Measurements from ENCODE around the gene PDE7B.

PDE7B gene

DNA sequence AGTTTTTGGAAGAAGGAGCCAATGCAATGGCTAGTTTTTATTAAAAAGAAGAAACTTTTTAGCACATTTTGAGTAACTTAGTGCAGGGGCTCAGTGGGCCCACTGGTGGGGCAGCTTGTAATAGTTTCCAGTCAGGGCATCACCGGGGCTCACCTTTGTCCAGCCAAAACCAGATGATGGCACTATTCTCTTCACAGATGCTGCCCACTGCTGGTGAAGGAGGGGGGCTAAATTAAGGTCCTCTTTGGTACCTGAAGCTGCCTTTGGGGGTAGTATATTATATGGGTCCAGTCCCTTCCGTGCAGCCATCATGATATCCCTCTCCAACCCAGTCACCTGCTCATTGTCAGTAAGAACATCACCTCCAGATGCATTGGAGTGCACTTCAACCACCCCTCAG lies 182.9 kb downstream of the PDE7B start:
- no peak overlapping the region for H3K27ac ChIP-seq

DNA sequence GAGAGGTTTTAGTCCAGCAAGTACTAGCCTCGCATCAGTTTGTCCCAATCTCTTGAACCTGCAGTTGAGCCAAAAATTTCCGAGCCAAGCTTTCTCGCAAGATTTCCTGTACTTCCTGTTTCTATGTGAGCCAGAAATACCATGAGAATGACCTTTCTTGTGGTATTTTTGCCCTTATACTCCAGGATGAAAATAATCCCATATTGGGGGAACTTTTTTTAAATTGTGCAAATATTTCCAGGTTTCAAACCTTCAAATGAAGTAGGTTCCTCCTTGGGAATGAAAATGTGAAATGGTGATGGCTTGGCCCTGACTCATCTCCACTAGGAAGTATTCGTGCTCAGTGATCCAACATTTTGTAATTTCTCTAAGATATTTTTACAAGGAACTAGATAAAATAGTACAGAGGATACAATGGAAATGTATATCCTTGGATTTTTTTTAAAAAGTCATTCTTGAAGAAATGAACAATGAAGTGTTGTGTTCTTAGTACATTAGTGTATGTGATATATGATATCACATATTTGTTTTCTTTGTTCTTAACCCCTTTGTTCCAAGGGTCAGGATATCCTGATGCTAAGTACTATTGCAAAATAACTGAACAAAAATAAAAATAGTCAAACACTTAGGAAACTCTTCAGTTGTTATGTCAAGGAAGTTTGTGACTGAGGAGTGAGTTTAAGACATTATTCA lies 184.0 kb downstream of the PDE7B start:
- no peak for TF ChIP-seq ZFX (IDR thresholded peaks at IDR 0.05; ENCODE audit: borderline replicate concordance)
- no peak overlapping the region for H3K27ac ChIP-seq

More for the DNA sequence above, 182.9 kb downstream of the PDE7B start:
- TF ChIP-seq, protein P1, sequence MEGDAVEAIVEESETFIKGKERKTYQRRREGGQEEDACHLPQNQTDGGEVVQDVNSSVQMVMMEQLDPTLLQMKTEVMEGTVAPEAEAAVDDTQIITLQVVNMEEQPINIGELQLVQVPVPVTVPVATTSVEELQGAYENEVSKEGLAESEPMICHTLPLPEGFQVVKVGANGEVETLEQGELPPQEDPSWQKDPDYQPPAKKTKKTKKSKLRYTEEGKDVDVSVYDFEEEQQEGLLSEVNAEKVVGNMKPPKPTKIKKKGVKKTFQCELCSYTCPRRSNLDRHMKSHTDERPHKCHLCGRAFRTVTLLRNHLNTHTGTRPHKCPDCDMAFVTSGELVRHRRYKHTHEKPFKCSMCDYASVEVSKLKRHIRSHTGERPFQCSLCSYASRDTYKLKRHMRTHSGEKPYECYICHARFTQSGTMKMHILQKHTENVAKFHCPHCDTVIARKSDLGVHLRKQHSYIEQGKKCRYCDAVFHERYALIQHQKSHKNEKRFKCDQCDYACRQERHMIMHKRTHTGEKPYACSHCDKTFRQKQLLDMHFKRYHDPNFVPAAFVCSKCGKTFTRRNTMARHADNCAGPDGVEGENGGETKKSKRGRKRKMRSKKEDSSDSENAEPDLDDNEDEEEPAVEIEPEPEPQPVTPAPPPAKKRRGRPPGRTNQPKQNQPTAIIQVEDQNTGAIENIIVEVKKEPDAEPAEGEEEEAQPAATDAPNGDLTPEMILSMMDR (IDR thresholded peaks at IDR 0.05) = no peak
- TF ChIP-seq ZFX (IDR thresholded peaks at IDR 0.05; ENCODE audit: borderline replicate concordance) = no peak

DNA sequence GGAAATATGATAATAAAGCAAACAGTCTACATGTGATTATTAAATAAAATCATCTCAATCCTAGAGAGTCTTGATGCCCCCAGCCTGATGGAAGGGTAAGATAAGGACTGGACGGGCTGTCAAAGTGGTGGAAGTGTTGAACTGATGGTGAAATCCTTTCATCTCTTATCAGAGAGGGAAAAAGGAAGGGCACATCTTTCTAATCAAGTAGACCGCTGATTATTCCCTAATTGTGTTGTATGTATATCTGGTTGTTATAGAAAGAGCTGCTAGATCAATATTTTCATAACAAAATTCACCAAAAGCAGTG lies 184.5 kb downstream of the PDE7B start:
- TF ChIP-seq ZFX (IDR thresholded peaks at IDR 0.05; ENCODE audit: borderline replicate concordance) = no peak
- TF ChIP-seq, protein P1 (IDR thresholded peaks at IDR 0.05) = no peak
- no peak overlapping the region for H3K27ac ChIP-seq

DNA sequence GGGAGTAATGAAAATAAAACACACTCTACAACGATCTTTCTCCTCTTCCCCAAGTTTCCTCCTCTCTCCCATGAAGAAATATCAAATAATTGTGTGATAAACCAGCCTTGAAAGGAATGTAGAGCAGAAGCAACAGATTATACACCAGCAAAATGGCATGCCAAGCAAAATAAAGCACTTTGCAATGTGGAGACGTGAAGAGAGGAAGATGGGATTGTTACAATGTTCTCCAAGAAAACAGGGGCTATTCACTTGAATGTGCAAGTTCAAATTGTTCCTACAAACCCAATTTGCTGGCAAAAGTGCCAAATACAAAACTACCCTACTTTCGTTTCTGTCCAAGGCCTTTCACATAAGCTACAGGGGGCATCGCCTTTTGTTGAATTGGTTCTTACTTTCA lies 185.1 kb downstream of the PDE7B start:
- no peak overlapping the region for H3K27ac ChIP-seq
- TF ChIP-seq, protein P1 (IDR thresholded peaks at IDR 0.05) = no peak
- no peak for TF ChIP-seq ZFX (IDR thresholded peaks at IDR 0.05; ENCODE audit: borderline replicate concordance)

DNA sequence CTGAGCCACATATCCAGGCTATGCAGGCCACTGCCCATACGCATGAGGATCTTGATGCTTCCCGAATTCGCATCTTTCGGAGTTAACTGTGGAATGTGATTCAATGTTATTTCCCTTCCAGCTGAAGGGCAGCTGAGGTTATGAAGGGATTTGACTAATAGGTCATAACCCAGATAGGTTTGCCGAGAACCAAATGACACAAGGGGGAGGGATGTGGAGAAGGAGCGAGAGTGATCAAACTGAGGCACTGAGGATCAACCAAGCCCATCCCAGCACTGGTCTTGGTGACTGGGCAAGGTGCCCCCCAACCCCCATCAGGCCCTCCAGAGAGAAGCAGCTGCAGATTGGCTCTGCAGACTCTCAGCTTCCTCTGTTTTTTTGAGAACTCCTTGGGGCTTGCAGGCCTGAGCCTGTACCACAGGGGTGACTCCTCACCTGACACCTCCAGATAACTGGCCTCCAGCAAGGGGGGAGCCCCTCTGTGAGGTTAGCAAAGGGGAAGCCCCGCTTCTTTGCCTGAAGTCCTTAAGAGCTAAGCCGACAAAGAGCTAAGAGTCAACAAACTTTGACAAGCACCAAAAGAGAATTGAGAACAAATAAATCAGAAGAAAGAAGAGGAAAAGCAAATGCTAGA lies 185.9 kb downstream of the PDE7B start:
- no peak overlapping the region for H3K27ac ChIP-seq
- TF ChIP-seq ZFX (IDR thresholded peaks at IDR 0.05; ENCODE audit: borderline replicate concordance) = no peak
- TF ChIP-seq, protein P1 (IDR thresholded peaks at IDR 0.05) = no peak

DNA sequence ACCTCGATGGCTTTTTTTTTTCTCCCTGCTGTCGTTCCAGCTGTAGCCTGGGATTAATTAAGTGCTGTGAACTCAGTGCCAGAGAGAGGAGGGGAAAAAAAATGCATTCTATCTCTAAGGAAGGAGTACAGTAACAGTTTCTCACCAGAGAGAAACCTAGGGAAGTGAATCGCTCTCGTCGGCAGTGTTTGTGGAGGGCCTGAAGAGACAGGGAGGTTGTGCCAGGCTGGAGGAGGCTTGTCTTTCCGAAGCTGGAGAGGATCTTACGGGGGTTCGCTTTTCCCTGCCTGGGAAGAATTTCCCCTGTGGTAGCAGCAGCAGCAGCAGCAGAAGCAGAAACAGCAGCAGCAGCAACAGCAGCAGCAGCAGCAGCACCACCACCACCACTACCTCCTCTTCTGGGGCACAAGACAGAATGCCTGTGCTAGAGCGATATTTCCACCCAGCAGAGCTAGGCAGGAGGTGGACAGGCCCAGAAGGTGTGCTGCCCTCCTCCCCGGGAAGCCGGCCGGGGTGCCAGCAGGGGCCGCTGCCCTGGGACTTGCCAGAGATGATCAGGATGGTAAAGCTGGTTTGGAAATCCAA lies 186.5 kb downstream of the PDE7B start:
- TF ChIP-seq, protein P1 (IDR thresholded peaks at IDR 0.05) = no peak
- TF ChIP-seq ZFX (IDR thresholded peaks at IDR 0.05; ENCODE audit: borderline replicate concordance) = no peak
- H3K27ac ChIP-seq = no peak overlapping the region

DNA sequence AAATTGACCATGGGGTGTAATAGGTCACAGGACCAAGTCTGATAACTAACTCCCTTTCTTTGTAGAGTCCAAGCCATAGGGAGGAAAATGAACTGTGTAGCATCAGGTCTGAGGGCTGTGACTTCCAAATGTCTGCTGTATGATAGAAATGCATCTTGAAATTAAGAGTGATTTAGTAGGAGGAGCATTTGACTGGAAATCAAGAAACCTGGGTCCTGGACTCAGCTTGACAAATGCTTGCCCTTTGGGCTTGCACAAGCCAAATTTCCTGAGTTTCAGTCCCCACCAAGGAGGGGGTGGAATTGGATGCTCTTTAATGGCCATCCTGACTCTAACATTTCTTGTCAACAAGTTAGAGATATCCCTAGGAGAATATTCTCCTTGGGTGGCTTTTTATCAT lies 187.0 kb downstream of the PDE7B start:
- H3K27ac ChIP-seq = no peak overlapping the region

More for the DNA sequence above, 187.0 kb downstream of the PDE7B start:
- TF ChIP-seq ZFX (IDR thresholded peaks at IDR 0.05; ENCODE audit: borderline replicate concordance) = no peak
- TF ChIP-seq, protein P1 (IDR thresholded peaks at IDR 0.05) = 0 out of 2 replicates have a peak, but pooled peaks have one; percentile 1

Data from 22Rv1 (cell line).